MM.1S (cell line): Measurements from ENCODE around the gene NEDD4L.

Source experiments
- CTCF ChIP-seq: fragments of 300-600 bp; sonication (generic); IDR thresholded peaks from 2 replicates; pipeline ENCODE4 v1.5.1; 2016; ENCODE audit warnings: antibody characterized with exemption, low read length, mixed read lengths
- EZH2 ChIP-seq: fragments of 300-600 bp; sonication (generic); optimal IDR thresholded peaks from 2 replicates; pipeline ENCODE3; 2017; ENCODE audit warnings: low read depth, mild to moderate bottlenecking, antibody characterized with exemption, low read length, mixed read lengths

GRCh38 chr18:58385472-58385871 is 341.4 kb downstream of the NEDD4L start:
- TF ChIP-seq CTCF (no peak), EZH2 (no peak)
